H4 (cell line): ENCODE data around the gene PTPRT. TPM values are rescaled to one million over a fixed set of nuclear protein-coding genes. Genes with fewer than 3 reads are reported as not detected.
"Not testable (repeated sequence)": the region's sequence is repeated elsewhere in the genome, so short reads cannot be mapped to it uniquely, and the experiment has no call there.

ENCODE experiments used
- DNase-seq: peaks from one replicate; pipeline ENCODE4 v3.0.0-alpha.2; 2015; ENCODE audit warnings: low spot score
- total RNA-seq: library from RNA; depleted of rRNA; stranded (reverse); fragments of >200 nt; shearing (Covaris generic); gene quantifications from 2 replicates; pipeline ENCODE4 v1.2.3, GENCODE V29; 2014

PTPRT gene
- total RNA-seq, 1 experiment from 2014 or later: not detected

DNA sequence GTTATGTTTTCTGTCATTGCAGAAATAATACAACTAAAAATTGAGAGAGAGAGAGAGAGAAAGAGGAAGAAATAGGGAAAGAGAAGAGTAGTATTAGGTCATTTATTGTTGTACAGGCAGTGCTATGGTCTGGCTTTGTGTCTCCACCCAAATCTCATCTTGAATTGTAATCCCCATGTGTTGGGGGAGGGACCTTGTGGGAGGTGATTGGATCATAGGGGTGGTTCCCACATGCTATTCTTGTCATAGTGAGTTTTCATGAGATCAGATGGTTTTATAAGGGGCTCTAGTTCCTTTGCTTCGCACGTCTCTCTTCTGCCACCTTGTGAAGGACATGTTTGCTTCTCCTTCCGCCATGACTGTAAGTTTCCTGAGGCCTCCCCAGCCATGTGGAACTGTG lies 894.1 kb downstream of the PTPRT start:
- no peak for DNase-seq

DNA sequence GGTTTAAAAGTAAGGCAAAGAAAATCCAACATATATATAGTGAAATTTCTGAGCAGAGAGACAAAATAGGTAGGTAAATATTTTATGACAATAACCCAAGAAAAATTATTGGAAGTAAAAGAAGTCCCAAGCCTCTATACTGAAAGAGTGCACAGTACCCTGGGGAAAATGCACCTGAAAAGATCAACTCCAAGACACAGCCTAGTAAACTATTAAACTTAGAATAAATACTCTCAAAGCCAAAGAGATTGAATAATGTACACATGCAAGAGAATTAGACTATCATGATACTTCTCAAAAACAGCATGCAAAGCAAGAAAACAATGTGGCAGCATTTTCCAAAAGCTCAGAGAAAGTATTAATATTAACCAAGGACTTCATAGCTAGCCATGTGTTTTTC lies 894.7 kb downstream of the PTPRT start:
- DNase-seq: no peak

GRCh38 chr20:42281801-42282200 lies 907.9 kb downstream of the PTPRT start:
- DNase-seq: no peak

DNA sequence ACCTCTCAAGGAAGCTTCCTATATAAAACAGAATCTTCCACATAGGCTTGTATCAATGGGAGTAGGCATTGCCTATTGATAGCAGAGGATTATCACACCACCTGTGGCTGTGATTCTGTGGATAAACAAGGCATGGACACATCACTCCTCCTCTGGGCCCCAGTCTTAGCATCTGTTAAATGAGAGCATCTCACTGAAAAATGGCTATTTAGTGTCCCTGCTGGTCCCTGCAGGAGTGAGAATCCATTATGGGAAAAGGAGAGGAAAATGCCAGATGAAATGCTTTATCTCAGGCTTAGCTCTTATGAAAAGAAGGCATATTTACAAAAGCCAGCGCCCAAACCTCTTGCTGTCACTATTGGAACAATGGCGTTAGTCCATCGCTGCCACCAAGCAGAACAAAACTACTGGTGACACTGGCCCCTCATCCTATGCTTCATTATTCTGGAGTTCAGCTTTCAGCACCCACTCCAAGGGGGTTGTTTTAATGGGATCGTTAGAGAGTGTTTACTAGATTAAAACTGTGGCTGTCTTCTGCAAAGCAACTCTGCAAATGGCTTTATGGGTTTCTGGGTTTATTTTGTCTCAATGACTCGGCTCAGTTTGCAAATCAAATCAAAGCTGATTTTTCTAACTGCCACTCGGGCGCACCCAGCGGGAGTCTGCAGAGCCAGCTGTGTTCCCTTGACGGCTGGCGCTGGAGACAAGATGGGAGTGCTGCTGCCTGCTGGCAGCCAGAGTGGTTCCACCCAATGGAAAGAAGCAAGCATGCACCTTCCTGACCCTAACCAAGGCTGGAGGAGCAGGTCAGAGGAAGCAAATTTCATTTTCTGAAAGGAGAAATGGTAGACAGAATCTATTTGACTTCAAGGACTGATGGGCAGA lies 912.7 kb downstream of the PTPRT start:
- DNase-seq: no peak

DNA sequence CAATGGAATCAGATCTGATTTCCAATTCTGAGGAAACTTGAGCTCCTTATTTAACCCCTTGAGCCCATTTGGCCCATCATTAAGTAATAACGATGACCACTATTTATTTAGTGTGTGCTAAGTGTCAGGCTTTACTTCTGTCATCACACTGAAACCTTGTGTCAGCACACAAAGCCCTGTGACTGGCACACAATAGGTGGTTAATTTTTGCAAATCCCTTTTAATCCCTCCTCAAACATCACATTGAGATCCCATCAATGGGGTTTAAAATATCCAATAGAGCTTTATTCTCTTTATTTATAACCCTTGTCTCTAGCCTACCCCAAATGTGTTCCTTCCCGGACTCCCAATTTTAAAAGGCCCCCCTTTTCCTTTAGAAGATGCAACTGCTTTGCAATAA lies 914.7 kb downstream of the PTPRT start:
- DNase-seq: no peak

DNA sequence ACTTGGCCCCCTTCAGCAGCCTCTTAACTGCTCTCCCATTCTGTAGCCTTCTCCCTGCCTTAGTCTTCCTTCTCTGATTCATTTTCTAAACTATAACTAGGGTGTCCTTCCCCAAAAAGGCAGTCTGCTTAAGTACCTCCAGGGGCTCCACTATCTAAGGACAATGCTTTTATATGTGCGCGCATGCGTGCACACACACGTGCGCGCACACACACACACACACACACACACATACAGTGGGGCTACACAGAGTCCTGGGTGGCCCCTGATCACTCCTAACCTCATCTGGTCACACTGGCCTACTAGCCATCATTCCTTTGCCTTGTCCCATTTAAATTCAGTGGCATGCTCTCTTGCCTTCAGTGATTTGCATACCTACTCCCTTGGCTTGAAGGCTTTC lies 917.2 kb downstream of the PTPRT start:
- DNase-seq: no peak

GRCh38 chr20:42270539-42270938 lies 919.2 kb downstream of the PTPRT start:
- no peak for DNase-seq

GRCh38 chr20:42267793-42268384 lies 921.8 kb downstream of the PTPRT start:
- no peak for DNase-seq

- DNase-seq: no peak
These were observed 927.9 kb downstream of the PTPRT start for GRCh38 chr20:42261766-42262270.

DNA sequence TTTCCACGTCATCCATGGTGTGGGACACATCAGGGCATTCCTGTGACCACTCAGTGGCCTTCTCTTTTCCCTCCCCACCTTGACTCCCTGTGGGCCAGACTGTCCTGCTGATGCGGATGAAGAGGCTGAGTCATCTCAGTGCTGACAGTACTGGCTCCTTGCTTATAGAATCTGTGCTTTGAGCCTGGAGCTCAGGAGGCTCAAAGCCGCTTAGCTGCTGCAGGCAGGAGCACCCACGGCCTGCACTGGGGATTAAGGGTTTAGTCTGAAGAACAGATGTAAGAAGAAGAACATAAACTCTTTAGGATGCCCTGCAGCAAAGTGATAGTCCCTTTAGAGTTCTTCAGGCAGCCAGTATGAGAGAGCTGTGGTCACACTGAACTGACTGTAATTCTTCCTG lies 929.5 kb downstream of the PTPRT start:
- no peak for DNase-seq

- no peak for DNase-seq
These were observed 930.3 kb downstream of the PTPRT start for GRCh38 chr20:42259389-42259788.

DNA sequence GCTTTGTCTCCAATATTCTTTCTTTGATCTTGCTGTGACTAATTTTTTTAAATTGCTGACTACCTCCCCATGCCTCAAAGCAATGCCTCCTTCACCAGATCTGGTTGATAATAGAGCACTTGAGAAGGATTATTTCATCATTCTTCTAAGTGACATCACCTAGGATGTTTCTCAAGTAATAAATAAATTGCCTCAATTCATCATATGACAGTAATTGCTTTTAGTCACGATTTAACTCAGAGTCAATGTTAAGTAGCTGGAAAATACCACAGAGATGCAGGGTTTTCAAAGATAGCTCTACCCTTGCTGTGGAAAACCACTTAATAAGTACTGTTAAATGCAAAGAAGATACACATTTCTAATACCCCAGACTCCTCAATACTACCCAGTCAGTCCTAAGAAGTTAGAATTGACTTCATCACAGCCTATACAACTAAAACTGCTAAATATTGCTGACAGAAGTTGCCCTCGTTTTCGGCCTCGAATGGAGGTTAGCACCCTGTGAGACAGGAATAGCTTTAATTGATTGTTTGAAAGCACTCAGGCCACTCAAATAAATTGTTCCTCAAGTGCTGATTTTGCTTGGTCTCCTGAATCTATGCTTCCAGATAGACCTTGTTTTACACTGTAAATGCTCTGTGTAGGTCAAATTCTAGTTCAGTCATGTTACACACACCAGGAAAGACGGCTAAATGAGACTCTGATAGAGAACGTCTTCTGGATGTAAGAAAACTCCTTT lies 931.0 kb downstream of the PTPRT start:
- no peak for DNase-seq

- no peak for DNase-seq
These were observed 933.9 kb downstream of the PTPRT start for GRCh38 chr20:42255821-42256220.

DNA sequence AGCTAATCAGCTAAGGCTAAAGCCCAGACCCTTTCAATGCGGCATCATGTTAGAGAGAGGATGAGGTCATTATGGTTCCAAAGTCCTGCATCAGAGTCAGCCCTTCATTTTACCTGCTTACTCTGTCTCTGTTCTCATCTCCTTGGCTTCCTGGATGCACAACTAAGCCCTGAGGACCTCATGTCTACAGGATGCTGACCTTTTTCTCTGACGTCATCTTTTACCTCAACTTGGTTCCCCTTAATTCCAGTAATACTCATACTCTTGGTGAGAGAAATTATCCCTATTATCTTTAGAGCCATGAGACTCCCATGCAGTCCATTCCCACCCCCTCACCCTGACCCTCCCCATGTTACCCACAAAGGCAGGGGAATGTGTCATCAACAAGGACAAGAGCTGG lies 935.0 kb downstream of the PTPRT start:
- no peak for DNase-seq

DNA sequence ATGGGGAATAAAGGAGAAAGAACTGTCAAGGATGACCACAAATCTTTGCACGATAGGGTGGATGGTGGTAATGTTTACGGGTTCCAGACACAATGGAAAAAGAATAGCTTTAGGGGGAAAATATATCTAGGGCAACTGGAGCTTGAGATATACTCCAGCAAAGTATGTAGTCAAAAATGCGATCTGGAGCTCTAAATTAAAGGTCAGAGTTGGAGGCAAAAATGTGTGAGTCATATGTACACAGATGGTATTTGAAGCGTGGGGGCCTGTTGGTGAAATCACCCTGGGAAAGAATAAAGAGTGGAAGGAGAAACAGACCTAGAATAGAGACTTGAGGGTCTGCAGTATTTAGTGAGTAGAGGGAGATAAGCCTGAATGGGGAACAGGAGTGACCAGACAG lies 937.6 kb downstream of the PTPRT start:
- DNase-seq: no peak

DNA sequence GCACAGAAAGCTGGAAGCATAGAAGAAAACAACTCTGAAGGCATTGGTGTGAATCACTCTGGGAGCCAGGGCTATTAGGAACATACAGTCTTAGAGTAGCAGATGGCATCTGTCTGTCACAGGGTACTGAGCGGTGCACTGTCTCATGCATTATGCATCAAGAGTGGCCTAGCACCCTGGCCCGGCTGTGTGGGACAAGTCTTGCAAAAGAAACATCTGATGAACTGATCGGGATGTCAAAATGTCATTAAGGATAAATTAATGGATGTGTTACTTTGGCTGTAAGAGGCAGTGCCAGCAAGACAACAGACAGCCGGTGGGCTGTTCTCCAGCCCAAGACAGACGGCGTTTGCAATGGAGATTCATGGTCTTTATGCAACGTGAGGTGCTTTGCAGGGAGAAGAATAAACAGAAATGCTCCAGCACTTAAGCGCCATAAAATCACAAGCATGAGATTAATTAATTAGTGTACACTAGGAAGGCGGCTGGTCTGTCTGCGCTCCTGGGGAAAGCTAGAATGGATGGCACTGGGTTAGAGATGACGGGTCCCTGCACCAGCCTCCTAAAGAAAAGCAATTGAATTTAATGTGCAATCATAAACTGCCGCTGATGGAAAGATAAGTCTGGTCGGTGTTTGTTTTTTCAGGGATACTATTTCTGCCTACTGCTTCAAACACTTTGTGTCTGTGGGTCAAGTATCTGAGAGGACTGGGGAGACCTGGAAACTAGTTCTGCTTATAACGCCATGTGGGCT lies 970.9 kb downstream of the PTPRT start:
- no peak for DNase-seq

- no peak for DNase-seq
These were observed 975.6 kb downstream of the PTPRT start for GRCh38 chr20:42214074-42214473.

DNA sequence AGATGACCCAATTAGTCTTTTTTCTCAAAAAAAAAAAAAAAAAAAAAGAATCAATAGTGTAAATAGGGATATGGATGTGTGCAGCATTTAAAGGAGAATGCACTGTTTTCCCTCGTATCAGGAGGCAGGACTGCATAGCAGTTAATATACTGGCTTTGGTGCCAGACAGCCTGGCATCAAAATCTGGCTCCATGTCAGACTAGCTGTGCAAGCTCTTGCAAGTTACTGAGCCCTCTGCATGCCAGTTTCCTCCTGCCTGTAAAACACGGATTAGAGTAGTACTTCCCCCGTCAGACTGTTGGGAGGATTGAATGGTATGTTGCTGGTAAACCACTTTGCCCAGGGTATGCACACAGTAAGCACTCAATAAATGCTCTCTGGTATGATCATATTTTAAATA lies 977.3 kb downstream of the PTPRT start:
- no peak for DNase-seq

- DNase-seq: not testable (repeated sequence)
These were observed 983.1 kb downstream of the PTPRT start for GRCh38 chr20:42206557-42206956.

DNA sequence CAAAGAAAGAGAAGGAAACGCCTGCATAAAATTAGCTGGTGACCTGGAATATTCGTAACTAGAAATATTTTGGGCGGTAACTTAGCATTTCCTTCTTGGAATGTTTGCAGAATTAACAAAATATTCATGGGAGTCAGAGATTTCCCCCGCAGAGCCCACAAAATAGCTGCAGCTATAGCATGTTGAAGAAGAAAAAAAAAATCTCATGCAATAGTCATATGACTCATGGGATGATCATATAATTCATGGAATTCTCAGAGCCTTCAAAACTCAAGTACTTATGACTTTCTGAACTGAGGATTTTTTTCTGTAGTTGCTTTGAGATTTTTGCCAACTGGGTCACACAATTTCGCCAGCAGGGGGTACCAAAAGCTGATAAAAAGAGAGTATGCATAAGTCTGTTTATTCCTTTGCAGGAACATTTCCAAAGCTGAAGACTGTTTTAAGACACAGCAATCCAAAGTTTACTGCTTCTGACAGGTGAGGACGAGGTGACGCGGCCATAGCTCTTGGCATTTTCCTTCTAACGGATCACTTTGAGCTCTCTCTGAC lies 985.5 kb downstream of the PTPRT start:
- no peak for DNase-seq

DNA sequence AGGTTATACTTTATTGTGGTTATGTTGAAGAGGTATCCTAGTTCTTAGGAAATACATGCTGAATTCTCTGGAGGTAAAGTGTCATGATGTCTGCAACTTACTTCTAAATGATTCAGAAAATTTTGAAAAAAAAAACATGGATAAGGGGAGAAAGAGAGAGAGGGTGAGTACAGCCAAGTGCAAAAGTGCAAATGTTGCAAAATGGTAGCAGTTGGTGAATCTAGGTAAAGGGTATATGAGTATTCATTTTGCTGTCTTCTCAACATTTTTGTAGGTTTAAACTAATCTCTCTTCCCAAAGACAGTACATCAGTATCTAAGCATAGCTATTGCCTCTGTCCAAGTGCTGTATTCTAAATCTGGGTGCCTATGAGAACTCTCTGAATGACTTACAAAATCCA lies 992.1 kb downstream of the PTPRT start:
- no peak for DNase-seq

GRCh38 chr20:42193119-42193518 lies 996.6 kb downstream of the PTPRT start:
- no peak for DNase-seq
